ENCODE results near the gene RNASE8.
A peak's percentile ranks its signal among the peaks of the same experiment; 100 is the strongest.

RNASE8 gene

DNA sequence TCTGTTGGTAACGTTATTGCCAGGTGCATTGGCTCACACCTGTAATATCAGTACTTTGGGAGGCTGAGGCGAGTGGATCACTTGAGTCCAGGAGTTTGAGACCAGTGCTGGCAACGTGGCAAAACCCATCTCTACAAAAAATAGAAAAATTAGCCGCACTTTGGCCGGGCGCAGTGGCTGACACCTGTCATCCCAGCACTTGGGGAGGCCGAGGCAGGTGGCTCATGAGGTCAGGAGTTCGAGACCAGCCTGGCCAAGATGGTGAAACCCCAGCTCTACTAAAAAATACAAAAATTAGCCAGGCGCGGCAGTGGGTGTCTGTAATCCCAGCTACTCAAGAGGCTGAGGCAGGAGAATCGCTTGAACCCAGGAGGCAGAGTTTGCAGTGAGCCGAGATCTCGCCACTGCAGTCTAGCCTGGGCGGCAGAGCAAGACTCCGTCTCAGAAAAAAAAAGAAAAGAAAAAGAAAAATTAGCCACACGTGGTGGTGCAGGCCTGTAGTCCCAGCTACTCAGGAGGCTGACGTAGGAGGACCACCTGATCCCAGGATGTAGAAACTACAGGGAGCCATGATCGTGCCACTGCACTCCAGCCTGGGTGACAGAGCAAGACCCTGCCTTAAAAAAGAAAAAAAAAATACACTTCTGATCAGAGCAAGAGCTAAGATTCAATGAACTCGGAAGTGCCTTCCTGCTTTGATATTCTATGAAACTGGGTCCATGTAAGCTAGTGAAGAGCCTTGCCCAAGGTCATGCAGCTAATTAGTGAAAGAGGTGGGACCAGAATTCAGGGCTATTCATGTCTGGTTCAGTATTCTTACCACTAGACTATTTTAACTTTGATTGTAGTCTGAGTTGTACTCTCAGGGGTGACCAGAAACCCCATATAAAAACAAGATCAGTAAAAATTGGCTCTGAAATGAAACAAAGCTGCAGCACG is 4.2 kb upstream of the RNASE8 start:
- DNase-seq (ENCODE audit: low read depth in 2 of 2), result no peak

GRCh38 chr14:21054123-21054767 is 3.4 kb upstream of the RNASE8 start:
- DNase-seq (ENCODE audit: low read depth in 2 of 2), result no peak

GRCh38 chr14:21054768-21055145 is 2.9 kb upstream of the RNASE8 start:
- no peak for DNase-seq (ENCODE audit: low read depth in 2 of 2)

DNA sequence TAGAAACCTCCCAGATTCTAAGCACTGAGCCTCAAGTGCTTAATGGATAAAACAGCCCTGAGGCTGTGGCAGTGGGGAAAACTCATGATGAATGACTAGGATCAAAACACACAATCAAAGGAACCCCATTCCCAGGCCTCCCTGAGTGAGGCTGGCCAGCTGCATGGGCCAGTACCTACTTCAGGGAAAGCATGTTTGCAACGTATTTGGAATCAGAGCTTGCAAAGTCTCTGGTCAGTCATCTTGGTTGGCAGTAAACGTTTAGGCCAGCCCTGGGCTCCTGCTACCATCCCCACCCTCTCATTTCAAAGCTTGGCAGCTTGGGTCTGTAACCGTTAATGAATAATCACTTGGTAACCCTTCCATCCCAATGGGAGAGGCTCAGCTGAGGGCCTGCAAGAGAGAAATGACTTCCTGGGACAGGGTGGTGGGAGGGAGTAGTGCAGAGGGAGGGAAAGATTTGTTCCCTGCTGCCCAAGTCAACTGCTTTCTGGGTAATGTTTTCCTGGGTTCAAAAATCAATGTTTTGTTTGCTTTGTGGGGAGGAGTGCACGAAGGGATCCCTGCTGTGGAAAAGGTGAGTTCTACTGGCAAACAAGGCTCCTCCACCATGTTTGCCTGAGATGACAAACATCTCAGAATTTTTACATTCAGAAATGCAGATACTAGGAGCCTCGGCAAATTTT is 2.0 kb upstream of the RNASE8 start:
- DNase-seq (ENCODE audit: low read depth in 2 of 2), result no peak

GRCh38 chr14:21056520-21057163 is 980 bp upstream of the RNASE8 start:
- DNase-seq (ENCODE audit: low read depth in 2 of 2), result no peak

DNA sequence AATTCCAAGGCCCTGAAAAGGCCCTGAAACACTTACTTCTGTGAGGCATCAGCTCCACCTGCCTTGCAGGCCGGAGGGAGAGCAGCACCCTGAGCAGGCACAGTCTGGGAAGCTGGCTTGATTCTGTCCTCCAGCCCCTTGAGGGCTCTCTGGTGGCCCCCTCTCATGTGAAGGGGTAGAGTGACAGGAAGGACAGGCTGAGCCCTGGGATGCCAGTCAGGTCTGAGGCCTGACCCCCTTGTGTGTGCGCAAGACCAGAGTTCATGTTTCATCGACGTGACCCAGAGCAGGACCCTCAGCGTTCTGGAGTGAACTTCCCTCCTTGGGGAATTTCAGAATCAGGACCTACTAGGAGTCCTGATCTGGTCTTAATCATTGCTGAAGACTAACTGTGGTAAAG is 1.3 kb downstream of the RNASE8 start:
- no peak for DNase-seq (ENCODE audit: low read depth in 2 of 2)

DNA sequence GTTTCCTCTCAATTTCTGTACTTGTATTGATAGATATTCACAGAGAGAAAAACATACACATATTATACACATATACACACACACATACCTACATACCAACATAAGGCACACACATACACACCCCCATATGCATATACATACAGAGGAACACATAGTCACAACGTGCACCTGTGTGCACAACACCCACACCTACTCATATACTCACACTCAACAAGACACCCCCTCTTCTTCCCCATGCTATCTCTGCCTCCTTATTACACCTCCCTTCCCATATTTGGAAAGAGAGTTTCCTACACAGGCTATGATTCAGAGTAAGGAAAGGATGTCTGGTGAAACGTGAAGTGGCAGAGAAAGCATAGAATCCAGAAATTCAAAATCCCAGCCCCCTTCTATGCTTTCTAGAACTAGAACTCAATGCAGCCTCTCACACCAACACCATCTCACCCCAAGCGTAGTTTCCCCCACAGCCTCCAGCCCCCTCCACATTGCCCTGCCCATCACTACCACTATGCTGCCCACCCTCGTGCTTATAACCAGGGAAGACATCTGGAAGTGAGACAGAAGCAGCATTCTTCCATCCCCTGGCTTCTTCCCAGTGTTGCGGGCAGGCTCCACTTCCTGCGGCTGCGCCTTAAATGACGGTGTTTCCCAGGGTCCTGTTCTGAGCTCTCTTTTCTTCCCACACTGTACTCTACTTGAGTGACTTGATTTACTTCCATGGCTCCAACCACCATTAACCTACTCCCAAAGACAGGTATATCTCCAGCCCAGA is 2.4 kb downstream of the RNASE8 start:
- DNase-seq (ENCODE audit: low read depth in 2 of 2), result no peak

DNA sequence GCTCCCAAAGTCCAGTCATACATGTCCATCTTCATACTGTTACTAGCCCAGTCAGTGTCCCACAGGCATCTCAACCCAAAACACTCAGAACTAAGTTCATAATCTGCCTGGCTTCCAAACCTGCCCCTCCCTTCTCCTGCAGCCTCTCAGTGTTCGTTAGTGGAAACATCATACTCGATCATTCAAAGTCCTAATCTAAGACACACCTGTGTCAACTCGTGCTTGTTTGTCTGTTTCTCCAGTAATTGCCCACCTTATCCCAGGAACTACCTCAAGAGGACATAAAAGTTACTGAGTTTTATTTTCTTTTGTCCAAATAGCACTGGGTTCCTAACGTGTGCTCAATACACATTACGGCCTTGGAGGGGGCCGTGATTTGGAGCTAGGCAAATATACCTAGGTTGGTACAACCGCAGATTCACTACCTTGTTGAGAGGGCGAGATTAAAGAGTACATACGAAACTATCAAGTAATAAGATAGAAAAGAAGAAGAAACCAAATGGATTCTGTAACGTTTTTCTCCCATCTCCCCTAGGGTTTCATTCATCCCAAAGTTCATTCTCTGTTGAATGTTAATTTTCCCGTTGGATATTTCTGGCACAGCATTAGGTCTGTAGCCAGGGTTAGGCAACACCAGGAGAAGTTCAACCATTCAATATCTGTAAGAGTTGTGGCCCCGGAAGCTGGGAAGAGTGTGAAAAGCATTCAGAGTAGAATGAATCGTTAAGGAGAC is 3.2 kb downstream of the RNASE8 start:
- DNase-seq (ENCODE audit: low read depth in 2 of 2), result no peak

DNA sequence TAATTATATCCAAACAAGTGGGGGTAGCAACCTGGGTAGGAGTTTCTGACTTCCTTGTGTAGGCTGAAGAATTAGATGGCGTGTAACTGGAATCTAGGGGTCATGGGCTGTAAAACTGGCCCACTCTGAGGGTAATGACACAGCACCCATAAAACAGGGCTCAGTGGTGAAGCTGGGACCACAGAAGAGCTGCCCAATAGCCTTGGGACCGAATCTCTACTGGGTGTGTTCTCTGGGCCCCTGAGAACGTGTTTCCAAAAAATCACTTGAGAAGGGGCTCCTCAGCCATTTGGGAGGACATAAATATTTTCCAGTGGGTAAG is 3.7 kb downstream of the RNASE8 start:
- no peak for DNase-seq (ENCODE audit: low read depth in 2 of 2)

DNA sequence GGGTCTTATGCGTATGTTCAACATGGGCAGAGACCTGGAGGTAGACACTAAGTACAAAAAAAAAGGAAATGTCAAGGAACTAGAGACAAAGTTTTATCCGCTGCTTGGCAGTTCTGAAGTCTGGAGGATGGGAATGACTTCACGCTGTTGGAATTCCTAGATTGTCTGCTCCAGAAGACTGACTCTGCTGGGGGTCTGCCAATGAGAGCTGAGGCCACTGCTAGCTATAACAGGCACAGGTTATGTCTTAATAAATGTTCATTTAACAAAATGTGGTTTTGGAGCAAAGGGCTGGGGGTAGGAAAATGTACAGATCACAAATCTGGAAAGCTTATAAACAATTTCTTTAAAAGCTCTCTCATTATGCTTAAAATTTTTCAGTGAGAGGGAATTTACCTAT is 5.9 kb downstream of the RNASE8 start:
- DNase-seq (ENCODE audit: low read depth in 2 of 2), result peak; percentile 76 to 77

GRCh38 chr14:21066882-21067502 is 9.4 kb downstream of the RNASE8 start:
- no peak for DNase-seq (ENCODE audit: low read depth in 2 of 2)

GRCh38 chr14:21068521-21069387 is 11.1 kb downstream of the RNASE8 start:
- DNase-seq (ENCODE audit: low read depth in 2 of 2), result no peak

GRCh38 chr14:21069388-21070082 is 11.9 kb downstream of the RNASE8 start:
- DNase-seq (ENCODE audit: low read depth in 2 of 2), result no peak

DNA sequence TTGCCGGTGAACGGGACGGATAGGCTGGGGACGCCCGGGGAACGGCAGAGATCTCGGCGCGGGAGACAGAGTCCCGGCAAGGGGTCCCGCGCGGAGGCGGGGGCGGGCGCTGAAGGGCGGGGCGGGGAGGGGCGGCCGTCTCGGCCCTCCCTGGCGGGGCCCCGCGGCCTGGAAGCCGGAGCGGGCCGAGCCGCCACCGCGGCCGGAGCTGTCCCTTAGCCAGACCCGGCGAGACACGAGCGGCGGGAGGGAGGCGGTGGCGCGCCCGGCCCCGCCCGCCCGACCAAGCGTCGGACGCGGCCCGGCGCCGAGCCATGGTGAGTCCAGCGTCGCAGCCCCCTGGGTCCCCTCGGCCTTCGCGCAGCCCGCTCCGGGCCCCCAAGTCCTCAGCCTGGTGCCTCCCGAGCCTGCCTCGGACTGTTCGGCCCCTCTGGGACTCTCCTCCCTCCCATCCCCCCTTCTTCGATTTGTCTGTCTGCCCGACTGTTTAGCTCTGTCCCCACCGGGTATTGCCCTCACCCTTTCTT is 12.5 kb downstream of the RNASE8 start, which contains the start of gene ARHGEF40:
ARHGEF40 (plus strand) TSS at position 222 of the 527 bp plus-strand sequence; CDS start at position 315, 93 bp downstream.
- no peak for DNase-seq (ENCODE audit: low read depth in 2 of 2)

GRCh38 chr14:21070610-21071224 is 13.1 kb downstream of the RNASE8 start:
- DNase-seq (ENCODE audit: low read depth in 2 of 2), result no peak

- DNase-seq (ENCODE audit: low read depth in 2 of 2), result peak; percentile 89 to 92
These were observed 13.8 kb downstream of the RNASE8 start for GRCh38 chr14:21071225-21072030.

DNA sequence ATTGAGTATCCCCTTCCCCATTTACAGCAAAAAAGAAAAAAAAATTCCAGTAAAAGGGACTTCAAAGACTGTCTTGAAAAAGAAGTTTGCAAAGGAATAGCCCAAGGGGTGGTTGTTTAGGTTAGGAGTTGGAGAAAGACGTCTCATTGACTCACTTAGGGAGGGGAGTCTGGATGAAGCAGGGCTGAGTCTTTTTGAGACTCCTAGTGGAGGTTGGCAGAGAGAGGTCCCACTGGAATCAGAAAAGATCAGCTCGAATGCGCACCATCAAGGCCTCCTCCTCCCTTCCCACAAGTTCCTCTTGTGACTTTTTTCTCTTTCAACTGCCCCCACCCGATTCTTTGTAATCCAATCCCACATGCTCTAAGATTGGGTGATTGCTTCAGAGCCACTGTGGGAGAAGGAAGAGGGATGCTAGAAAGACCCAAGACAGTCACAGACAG is 14.4 kb downstream of the RNASE8 start:
- peak; percentile 57 to 64 for DNase-seq (ENCODE audit: low read depth in 2 of 2)

Measured in fibroblast of skin of left quadriceps (primary cell).